ENCODE data around the gene CDCP2. TPM values are rescaled to one million over a fixed set of nuclear protein-coding genes. Genes with fewer than 3 reads are reported as not detected.

CDCP2 gene
- total RNA-seq, 1 donor = not detected

GRCh38 chr1:54177726-54178125 lies 24.9 kb upstream of the CDCP2 start:
- H3K79me2 ChIP-seq (ENCODE audit: insufficient read depth, low read length) = no peaks in the 10 kb centered on the region
- H3K9me3 ChIP-seq (ENCODE audit: low read depth, low read length) = no peaks in the 10 kb centered on the region
- H3K4me2 ChIP-seq (ENCODE audit: insufficient read depth, low read length) = no peak overlapping the region
- H3K27ac ChIP-seq (ENCODE audit: low read depth, low read length) = no peak overlapping the region
- DNase-seq (ENCODE audit: insufficient read length, low spot score, missing footprints) = no peak
- no peaks in the 10 kb centered on the region for H4K20me1 ChIP-seq (ENCODE audit: insufficient read depth, low read length)
- H3K36me3 ChIP-seq (ENCODE audit: insufficient read depth, low read length) = no peaks in the 10 kb centered on the region
- no peak overlapping the region for H2AFZ ChIP-seq (ENCODE audit: low read length)
- H3K4me3 ChIP-seq (ENCODE audit: insufficient read depth, low read length) = no peak overlapping the region
- no peaks in the 10 kb centered on the region for H3K27me3 ChIP-seq (ENCODE audit: insufficient read depth, low read length)
- H3K4me1 ChIP-seq (ENCODE audit: insufficient read depth, low read length) = no peaks in the 10 kb centered on the region
- TF ChIP-seq CTCF (IDR thresholded peaks at IDR 0.05; ENCODE audit: extremely low read depth, low read depth, low read length) = no peak

- H3K4me1 ChIP-seq (ENCODE audit: insufficient read depth, low read length) = no peaks in the 10 kb centered on the region
- no peak overlapping the region for H3K4me2 ChIP-seq (ENCODE audit: insufficient read depth, low read length)
- no peak overlapping the region for H2AFZ ChIP-seq (ENCODE audit: low read length)
- H4K20me1 ChIP-seq (ENCODE audit: insufficient read depth, low read length) = no peaks in the 10 kb centered on the region
- no peak for TF ChIP-seq CTCF (IDR thresholded peaks at IDR 0.05; ENCODE audit: extremely low read depth, low read depth, low read length)
- H3K27ac ChIP-seq (ENCODE audit: low read depth, low read length) = no peak overlapping the region
- H3K9me3 ChIP-seq (ENCODE audit: low read depth, low read length) = no peaks in the 10 kb centered on the region
- H3K79me2 ChIP-seq (ENCODE audit: insufficient read depth, low read length) = no peaks in the 10 kb centered on the region
- no peak for DNase-seq (ENCODE audit: insufficient read length, low spot score, missing footprints)
- no peaks in the 10 kb centered on the region for H3K36me3 ChIP-seq (ENCODE audit: insufficient read depth, low read length)
- H3K27me3 ChIP-seq (ENCODE audit: insufficient read depth, low read length) = no peaks in the 10 kb centered on the region
- H3K4me3 ChIP-seq (ENCODE audit: insufficient read depth, low read length) = no peak overlapping the region
These were observed 24.0 kb upstream of the CDCP2 start for GRCh38 chr1:54176621-54177327.

- no peak for TF ChIP-seq CTCF (IDR thresholded peaks at IDR 0.05; ENCODE audit: extremely low read depth, low read depth, low read length)
- H3K27ac ChIP-seq (ENCODE audit: low read depth, low read length) = no peak overlapping the region
- no peaks in the 10 kb centered on the region for H3K27me3 ChIP-seq (ENCODE audit: insufficient read depth, low read length)
- H3K4me3 ChIP-seq (ENCODE audit: insufficient read depth, low read length) = no peak overlapping the region
- no peak overlapping the region for H3K4me2 ChIP-seq (ENCODE audit: insufficient read depth, low read length)
- no peaks in the 10 kb centered on the region for H3K4me1 ChIP-seq (ENCODE audit: insufficient read depth, low read length)
- DNase-seq (ENCODE audit: insufficient read length, low spot score, missing footprints) = no peak
- no peaks in the 10 kb centered on the region for H3K79me2 ChIP-seq (ENCODE audit: insufficient read depth, low read length)
- H3K36me3 ChIP-seq (ENCODE audit: insufficient read depth, low read length) = no peaks in the 10 kb centered on the region
- no peaks in the 10 kb centered on the region for H4K20me1 ChIP-seq (ENCODE audit: insufficient read depth, low read length)
- no peak overlapping the region for H2AFZ ChIP-seq (ENCODE audit: low read length)
- H3K9me3 ChIP-seq (ENCODE audit: low read depth, low read length) = no peaks in the 10 kb centered on the region
These were observed 21.3 kb upstream of the CDCP2 start for GRCh38 chr1:54174106-54174505.

GRCh38 chr1:54173681-54174080 lies 20.9 kb upstream of the CDCP2 start:
- no peaks in the 10 kb centered on the region for H4K20me1 ChIP-seq (ENCODE audit: insufficient read depth, low read length)
- no peak overlapping the region for H3K4me2 ChIP-seq (ENCODE audit: insufficient read depth, low read length)
- H2AFZ ChIP-seq (ENCODE audit: low read length) = no peak overlapping the region
- no peaks in the 10 kb centered on the region for H3K4me1 ChIP-seq (ENCODE audit: insufficient read depth, low read length)
- H3K4me3 ChIP-seq (ENCODE audit: insufficient read depth, low read length) = no peak overlapping the region
- H3K9me3 ChIP-seq (ENCODE audit: low read depth, low read length) = no peaks in the 10 kb centered on the region
- H3K27ac ChIP-seq (ENCODE audit: low read depth, low read length) = no peak overlapping the region
- TF ChIP-seq CTCF (IDR thresholded peaks at IDR 0.05; ENCODE audit: extremely low read depth, low read depth, low read length) = no peak
- no peaks in the 10 kb centered on the region for H3K36me3 ChIP-seq (ENCODE audit: insufficient read depth, low read length)
- no peaks in the 10 kb centered on the region for H3K27me3 ChIP-seq (ENCODE audit: insufficient read depth, low read length)
- no peaks in the 10 kb centered on the region for H3K79me2 ChIP-seq (ENCODE audit: insufficient read depth, low read length)
- DNase-seq (ENCODE audit: insufficient read length, low spot score, missing footprints) = no peak

Data from osteoblast (primary cell).